ENCODE data around the gene RRP12.

DNA sequence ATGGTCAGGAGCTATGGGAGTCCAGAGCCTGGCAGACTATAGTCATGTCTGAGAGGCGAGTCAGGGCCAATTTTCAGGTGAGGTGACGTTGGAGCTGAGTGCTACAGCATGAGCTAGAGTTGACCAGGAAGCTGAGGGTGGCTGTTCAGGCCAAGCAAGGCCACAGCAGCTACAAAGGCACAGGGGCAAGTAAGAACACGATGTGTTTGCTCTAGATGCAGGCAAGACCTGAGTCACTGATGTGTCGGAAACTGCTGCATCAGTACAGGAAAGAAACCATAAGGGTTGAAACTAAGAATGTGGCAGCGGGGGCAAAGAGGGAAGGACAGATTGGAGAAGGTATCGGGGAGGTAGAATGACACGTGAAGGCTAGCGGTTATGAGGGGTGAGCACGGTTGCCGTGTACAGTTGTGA is 11.8 kb upstream of the RRP12 start:
- TF ChIP-seq POLR2A (IDR thresholded peaks at IDR 0.05) (no peak), EP300 (IDR thresholded peaks at IDR 0.05) (no peak)
- TF ChIP-seq, protein P1, sequence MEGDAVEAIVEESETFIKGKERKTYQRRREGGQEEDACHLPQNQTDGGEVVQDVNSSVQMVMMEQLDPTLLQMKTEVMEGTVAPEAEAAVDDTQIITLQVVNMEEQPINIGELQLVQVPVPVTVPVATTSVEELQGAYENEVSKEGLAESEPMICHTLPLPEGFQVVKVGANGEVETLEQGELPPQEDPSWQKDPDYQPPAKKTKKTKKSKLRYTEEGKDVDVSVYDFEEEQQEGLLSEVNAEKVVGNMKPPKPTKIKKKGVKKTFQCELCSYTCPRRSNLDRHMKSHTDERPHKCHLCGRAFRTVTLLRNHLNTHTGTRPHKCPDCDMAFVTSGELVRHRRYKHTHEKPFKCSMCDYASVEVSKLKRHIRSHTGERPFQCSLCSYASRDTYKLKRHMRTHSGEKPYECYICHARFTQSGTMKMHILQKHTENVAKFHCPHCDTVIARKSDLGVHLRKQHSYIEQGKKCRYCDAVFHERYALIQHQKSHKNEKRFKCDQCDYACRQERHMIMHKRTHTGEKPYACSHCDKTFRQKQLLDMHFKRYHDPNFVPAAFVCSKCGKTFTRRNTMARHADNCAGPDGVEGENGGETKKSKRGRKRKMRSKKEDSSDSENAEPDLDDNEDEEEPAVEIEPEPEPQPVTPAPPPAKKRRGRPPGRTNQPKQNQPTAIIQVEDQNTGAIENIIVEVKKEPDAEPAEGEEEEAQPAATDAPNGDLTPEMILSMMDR (IDR thresholded peaks at IDR 0.05): no peak
